H1 (cell line): ENCODE data around the gene KIF4A. TPM values are rescaled to one million over a fixed set of nuclear protein-coding genes. Genes with fewer than 3 reads are reported as not detected.

Source experiments
- CTCF ChIA-PET: fragments of 300-600 bp; sonication (Branson Sonifier 250); formaldehyde crosslinking; loops from one replicate; lab custom pipeline; 2021; ENCODE audit not compliant: partially characterized antibody; lab: Charles Lee
- POLR2A ChIA-PET: fragments of 300-600 bp; sonication (Branson Sonifier 250); formaldehyde crosslinking; loops from one replicate; lab custom pipeline; 2021; ENCODE audit warnings: inconsistent platforms; ENCODE audit not compliant: partially characterized antibody; lab: Charles Lee
- DNase-seq, 2 experiments: peaks; one replicate each; pipeline versions ENCODE4 v3.0.0 to v3.0.0-alpha.2; 2010 to 2022; ENCODE audit warnings: low spot score in 2 of 2, low read depth in 1 of 2, mixed read lengths in 1 of 2
- FAIRE-seq: peaks from 2 replicates; lab custom pipeline; 2011; peaks lifted over from hg19 to GRCh38; lab: Jason Lieb, UNC
- H2AFZ ChIP-seq: 2 replicates; pipeline ENCODE4 v1.8.1; 2012; ENCODE audit warnings: low read length, inconsistent platforms
- H2AK5ac ChIP-seq: 2 replicates; pipeline ENCODE4 v1.6.1; 2013; ENCODE audit warnings: low read depth, low read length
- H2BK120ac ChIP-seq: replicated peaks from 2 replicates; pipeline ENCODE3; 2013; ENCODE audit warnings: low read depth, low read length, inconsistent platforms
- H2BK12ac ChIP-seq: 2 replicates; pipeline ENCODE4 v1.6.1; 2013; ENCODE audit warnings: low read depth, low read length
- H2BK15ac ChIP-seq: 2 replicates; pipeline ENCODE4 v1.6.1; 2013; ENCODE audit warnings: low read length
- H2BK20ac ChIP-seq: 2 replicates; pipeline ENCODE4 v1.6.1; 2013; ENCODE audit warnings: low read length
- H2BK5ac ChIP-seq: 2 replicates; pipeline ENCODE4 v1.6.1; 2013; ENCODE audit warnings: low read depth, low read length
- H3K14ac ChIP-seq: 2 replicates; pipeline ENCODE4 v1.6.1; 2013; ENCODE audit warnings: inconsistent platforms; ENCODE audit not compliant: insufficient read length
- H3K18ac ChIP-seq: 2 replicates; pipeline ENCODE4 v1.6.1; 2013; ENCODE audit warnings: low read length; ENCODE audit errors: extremely low read depth
- H3K23ac ChIP-seq: 2 replicates; pipeline ENCODE4 v1.6.1; 2013; ENCODE audit warnings: inconsistent platforms; ENCODE audit not compliant: insufficient read length
- H3K23me2 ChIP-seq: 2 replicates; pipeline ENCODE4 v1.6.1; 2013; ENCODE audit warnings: low read depth, low read length
- H3K27ac ChIP-seq: 2 replicates; pipeline ENCODE4 v1.6.1; 2011; ENCODE audit warnings: low read depth, low read length, inconsistent platforms
- H3K27me3 ChIP-seq, 4 experiments: replicated peaks in 1 of 4; 1 replicate in 1 of 4; 2 replicates in 3 of 4; pipeline versions ENCODE4 v1.6.1 to v1.8.1; 2011 to 2013; ENCODE audit warnings: low read length in 3 of 4, mild to moderate bottlenecking in 3 of 4, inconsistent platforms in 2 of 4, mixed read lengths in 2 of 4, moderate library complexity in 1 of 4; ENCODE audit not compliant: control insufficient read depth in 3 of 4, insufficient read depth in 3 of 4; ENCODE audit errors: extremely low read depth in 1 of 4
- H3K36me3 ChIP-seq, 4 experiments: 2 replicates each; pipeline versions ENCODE4 v1.6.1 to v1.8.1; 2011 to 2013; ENCODE audit warnings: mild to moderate bottlenecking in 4 of 4, low read length in 3 of 4, moderate library complexity in 2 of 4, control low read depth in 1 of 4, inconsistent platforms in 1 of 4; ENCODE audit not compliant: insufficient read depth in 4 of 4, control insufficient read depth in 2 of 4
- H3K4ac ChIP-seq: replicated peaks from 2 replicates; pipeline ENCODE3; 2013; ENCODE audit warnings: low read length, low read depth, mixed read lengths, inconsistent platforms; ENCODE audit not compliant: insufficient read length
- H3K4me1 ChIP-seq, 4 experiments: replicated peaks in 1 of 4; 1 replicate in 1 of 4; 2 replicates in 3 of 4; pipeline versions ENCODE4 v1.6.1 to v1.8.1; 2011 to 2013; ENCODE audit warnings: low read length in 3 of 4, inconsistent platforms in 2 of 4, mixed read lengths in 1 of 4; ENCODE audit not compliant: insufficient read depth in 4 of 4, control insufficient read depth in 3 of 4
- H3K4me2 ChIP-seq, 2 experiments: 2 replicates each; pipeline versions ENCODE4 v1.6.1 to v1.8.1; 2011 to 2013; ENCODE audit warnings: low read depth in 2 of 2, low read length in 2 of 2, control low read depth in 1 of 2, inconsistent platforms in 1 of 2, mild to moderate bottlenecking in 1 of 2; ENCODE audit not compliant: insufficient read depth in 1 of 2
- H3K4me3 ChIP-seq, 4 experiments: fragments of 200-600, 300-600 bp in 1 of 4; sonication (generic), shearing (Covaris generic), sonication (Bioruptor Twin) in 1 of 4; 2 replicates each; pipeline versions ENCODE4 v1.5.1 to v1.8.1; 2011 to 2016; ENCODE audit warnings: low read length in 4 of 4, low read depth in 3 of 4, control low read depth in 2 of 4, inconsistent platforms in 2 of 4, mild to moderate bottlenecking in 2 of 4, mixed read lengths in 1 of 4, moderate library complexity in 1 of 4; ENCODE audit not compliant: insufficient read depth in 2 of 4; ENCODE audit errors: extremely low read depth in 1 of 4
- H3K56ac ChIP-seq: replicated peaks from 2 replicates; pipeline ENCODE3; 2013; ENCODE audit warnings: low read depth, mild to moderate bottlenecking, mixed read lengths, low read length, inconsistent platforms; ENCODE audit not compliant: insufficient read length
- H3K79me1 ChIP-seq: 2 replicates; pipeline ENCODE4 v1.6.1; 2013; ENCODE audit warnings: low read depth, low read length, control low read depth
- H3K79me2 ChIP-seq, 2 experiments: 2 replicates each; pipeline versions ENCODE4 v1.6.1 to v1.8.1; 2012 to 2013; ENCODE audit warnings: low read length in 2 of 2, mild to moderate bottlenecking in 2 of 2, inconsistent platforms in 1 of 2; ENCODE audit not compliant: insufficient read depth in 2 of 2, control insufficient read depth in 1 of 2
- H3K9ac ChIP-seq, 4 experiments: replicated peaks in 1 of 4; 1 replicate in 1 of 4; 2 replicates in 3 of 4; pipeline versions ENCODE4 v1.6.1 to v1.8.1; 2011 to 2013; ENCODE audit warnings: low read depth in 3 of 4, low read length in 3 of 4, control low read depth in 2 of 4, mild to moderate bottlenecking in 2 of 4, moderate library complexity in 2 of 4, inconsistent platforms in 1 of 4; ENCODE audit errors: extremely low read depth in 1 of 4
- H3K9me3 ChIP-seq, 2 experiments: 2 replicates each; pipeline versions ENCODE4 v1.6.1 to v1.8.1; 2012 to 2013; ENCODE audit warnings: mild to moderate bottlenecking in 2 of 2, moderate library complexity in 2 of 2, control low read depth in 1 of 2, inconsistent platforms in 1 of 2, low read depth in 1 of 2, low read length in 1 of 2, mixed read lengths in 1 of 2; ENCODE audit not compliant: insufficient read depth in 2 of 2
- H4K20me1 ChIP-seq, 2 experiments: replicated peaks in 1 of 2; 2 replicates each; pipeline versions ENCODE3 to v1.8.1; 2011 to 2013; ENCODE audit warnings: inconsistent platforms in 2 of 2, low read length in 2 of 2, mild to moderate bottlenecking in 1 of 2; ENCODE audit not compliant: insufficient read depth in 2 of 2, control insufficient read depth in 1 of 2
- H4K5ac ChIP-seq: 2 replicates; pipeline ENCODE4 v1.6.1; 2013; ENCODE audit warnings: low read length, low read depth, mixed read lengths, inconsistent platforms; ENCODE audit not compliant: insufficient read length
- H4K8ac ChIP-seq: 2 replicates; pipeline ENCODE4 v1.8.0; 2013; ENCODE audit warnings: mild to moderate bottlenecking, moderate library complexity, low read length, inconsistent platforms; ENCODE audit not compliant: insufficient read depth; ENCODE audit errors: extremely low read depth
- H4K91ac ChIP-seq: replicated peaks from 2 replicates; pipeline ENCODE3; 2013; ENCODE audit warnings: low read length, mixed read lengths, inconsistent platforms; ENCODE audit not compliant: insufficient read length
- PHF8 ChIP-seq: fragments of 200-600 bp; sonication (generic); conservative IDR thresholded peaks from 2 replicates; pipeline ENCODE4 v1.7.1; 2012; ENCODE audit warnings: low read depth, mild to moderate bottlenecking, inconsistent platforms, low read length, moderate library complexity
- WGBS, 2 experiments: shearing (Covaris generic) in 1 of 2; methylation state at CpG; one replicate each; pipeline versions ENCODE4 v1.1.6 to v1.1.7; 2013 to 2015; ENCODE audit warnings: low lambda C conversion rate in 2 of 2, mixed read lengths in 2 of 2, inconsistent platforms in 1 of 2, low coverage in 1 of 2, missing lambda C conversion rate in 1 of 2; ENCODE audit not compliant: insufficient replicate concordance in 2 of 2, insufficient coverage in 1 of 2, insufficient read length in 1 of 2; ENCODE audit errors: extremely low coverage in 1 of 2, missing lambda C conversion rate in 1 of 2; 5-methylcytosine and 5-hydroxymethylcytosine counted together
- polyA plus RNA-seq, 7 experiments: library from polyadenylated mRNA; depleted of rRNA in 3 of 7; stranded (reverse) in 5 of 7; unstranded in 2 of 7; fragments of >200 nt in 5 of 7; fragments of 200-250 nt in 2 of 7; gene quantifications; 1 replicate in 5 of 7; 2 replicates in 1 of 7; 4 replicates in 1 of 7; pipeline versions ENCODE4 v1.2.1 to v1.2.3, GENCODE V29; 2011 to 2013; ENCODE audit warnings: missing spikeins in 2 of 7, mixed read lengths in 2 of 7
- total RNA-seq: library from RNA; stranded (reverse); fragmentation: NEBNext Ultra II Directional; extraction: Animal tissue kit (Norgen Biotek cat#: 25700); gene quantifications from 2 replicates; pipeline ENCODE4 v1.2.1, GENCODE V29; 2021

KIF4A gene
- total and polyA plus RNA-seq, 2 of the 8 experiments (the other 6 are each of a cell fraction or from before 2014, with no cell fraction given): 10.9 to 35.7 TPM

DNA sequence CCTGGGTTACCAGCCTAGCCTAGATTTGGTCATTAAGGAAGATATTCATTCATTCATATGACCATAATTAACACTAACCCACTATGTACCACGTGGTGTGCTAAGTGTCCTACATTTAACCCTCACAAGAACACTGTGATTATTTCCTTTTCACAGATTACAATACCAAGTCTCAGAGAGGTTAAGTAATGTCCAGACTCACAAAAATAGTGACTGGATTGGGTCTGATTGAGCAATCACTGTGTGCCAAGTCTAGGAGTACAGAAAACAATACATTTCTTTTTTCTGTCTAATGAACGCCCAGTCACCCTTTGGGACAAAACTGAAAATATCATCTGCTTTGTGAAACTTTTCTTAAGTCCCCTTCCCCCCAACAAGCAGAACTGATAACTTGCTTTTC lies 147.1 kb downstream of the KIF4A start:
- TF ChIP-seq PHF8: no peak
- H2AFZ ChIP-seq: no peak overlapping the region
- H3K4me1 ChIP-seq: peaks cover 0 to 6% (median 1%) of the 10 kb centered on the region in 4 experiments; a peak in 4 of 7 replicates
- DNase-seq (no peak), FAIRE-seq (no peak)
- H4K91ac ChIP-seq: no peak overlapping the region
- no peaks in the 10 kb centered on the region for H3K79me2 ChIP-seq
- ChIA-PET CTCF (interaction anchor here (2.5 to 4.2 kb wide), 2 partner anchors 13 to 17 kb away, joined by 7 to 43 read pairs; partner anchors contain the start of gene GDPD2), POLR2A (interaction anchor here (1.0 to 5.3 kb wide), 4 partner anchors 11 to 18 kb away, joined by 3 to 52 read pairs (median 6); partner anchors contain the start of gene GDPD2)
- no peak overlapping the region for H3K4me3 ChIP-seq
- H3K79me1 ChIP-seq: no peaks in the 10 kb centered on the region
- no peak overlapping the region for H3K18ac ChIP-seq
- H3K14ac ChIP-seq: no peak overlapping the region
- no peak overlapping the region for H2BK5ac ChIP-seq
- 73% methylated on average over 2 of the region's 2 CpGs; no CpG with 5 or more reads in 1 of the 2 experiments for WGBS, 2 experiments
- no peak overlapping the region for H3K27ac ChIP-seq
- H3K56ac ChIP-seq: no peak overlapping the region
- no peak overlapping the region for H3K4me2 ChIP-seq
- no peak overlapping the region for H2BK12ac ChIP-seq
- H4K8ac ChIP-seq: no peak overlapping the region
- H3K23ac ChIP-seq: no peak overlapping the region
- H4K5ac ChIP-seq: no peak overlapping the region
- H3K27me3 ChIP-seq: no peaks in the 10 kb centered on the region
- H4K20me1 ChIP-seq: no peaks in the 10 kb centered on the region
- no peaks in the 10 kb centered on the region; a peak in 2 of 8 replicates for H3K36me3 ChIP-seq
- H3K9ac ChIP-seq: no peak overlapping the region
- H3K23me2 ChIP-seq: no peaks in the 10 kb centered on the region; the same call in 1 of the 2 replicates
- no peak overlapping the region for H2AK5ac ChIP-seq
- H2BK20ac ChIP-seq: no peak overlapping the region
- H3K4ac ChIP-seq: no peak overlapping the region
- no peaks in the 10 kb centered on the region for H3K9me3 ChIP-seq
- no peak overlapping the region for H2BK120ac ChIP-seq
- no peak overlapping the region for H2BK15ac ChIP-seq
